Thyroid gland (tissue), 4 donors: ENCODE data around the gene ACAP2.

Experiments
- CTCF ChIP-seq, 6 experiments: fragments of 200-600 bp in 3 of 6; fragments of 450-650 bp in 3 of 6; sonication (generic) in 3 of 6; IDR thresholded peaks; one replicate each; pipeline ENCODE4 v1.5.1; 2016 to 2019; ENCODE audit warnings: antibody characterized with exemption in 6 of 6, mild to moderate bottlenecking in 2 of 6, inconsistent platforms in 1 of 6, moderate library complexity in 1 of 6
- POLR2A ChIP-seq, 2 donors: fragments of 450-650 bp; IDR thresholded peaks; one replicate each; pipeline ENCODE4 v1.6.1; 2017; ENCODE audit warnings: antibody characterized with exemption in 2 of 2, mild to moderate bottlenecking in 2 of 2, moderate library complexity in 1 of 2

GRCh38 chr3:195247086-195247862 is 195.5 kb downstream of the ACAP2 start:
- TF ChIP-seq CTCF (IDR thresholded peaks at IDR 0.05) (no peak), POLR2A (IDR thresholded peaks at IDR 0.05) (no peak)
